ENCODE data around the gene CDCA5.

- TF ChIP-seq POLR2A (IDR thresholded peaks at IDR 0.05), result no peak
- TF ChIP-seq, protein P1, sequence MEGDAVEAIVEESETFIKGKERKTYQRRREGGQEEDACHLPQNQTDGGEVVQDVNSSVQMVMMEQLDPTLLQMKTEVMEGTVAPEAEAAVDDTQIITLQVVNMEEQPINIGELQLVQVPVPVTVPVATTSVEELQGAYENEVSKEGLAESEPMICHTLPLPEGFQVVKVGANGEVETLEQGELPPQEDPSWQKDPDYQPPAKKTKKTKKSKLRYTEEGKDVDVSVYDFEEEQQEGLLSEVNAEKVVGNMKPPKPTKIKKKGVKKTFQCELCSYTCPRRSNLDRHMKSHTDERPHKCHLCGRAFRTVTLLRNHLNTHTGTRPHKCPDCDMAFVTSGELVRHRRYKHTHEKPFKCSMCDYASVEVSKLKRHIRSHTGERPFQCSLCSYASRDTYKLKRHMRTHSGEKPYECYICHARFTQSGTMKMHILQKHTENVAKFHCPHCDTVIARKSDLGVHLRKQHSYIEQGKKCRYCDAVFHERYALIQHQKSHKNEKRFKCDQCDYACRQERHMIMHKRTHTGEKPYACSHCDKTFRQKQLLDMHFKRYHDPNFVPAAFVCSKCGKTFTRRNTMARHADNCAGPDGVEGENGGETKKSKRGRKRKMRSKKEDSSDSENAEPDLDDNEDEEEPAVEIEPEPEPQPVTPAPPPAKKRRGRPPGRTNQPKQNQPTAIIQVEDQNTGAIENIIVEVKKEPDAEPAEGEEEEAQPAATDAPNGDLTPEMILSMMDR (IDR thresholded peaks at IDR 0.05), result no peak
Measured at GRCh38 chr11:65053827-65054508, 29.9 kb downstream of the CDCA5 start.

All from Peyer's patch (tissue), 4 donors.